GM23248 (cell line): Measurements from ENCODE around the gene WFS1. TPM values are rescaled to one million over a fixed set of nuclear protein-coding genes. Genes with fewer than 3 reads are reported as not detected.

Source experiments
- DNase-seq: peaks from one replicate; pipeline ENCODE4 v3.0.0-alpha.2; 2015
- H2AFZ ChIP-seq: fragments of 200-600 bp; sonication (generic); 2 replicates; pipeline ENCODE4 v1.6.1; 2016; ENCODE audit warnings: antibody characterized with exemption
- H3F3A ChIP-seq: fragments of 200-600 bp; sonication (generic); 2 replicates; pipeline ENCODE4 v1.6.1; 2016; ENCODE audit warnings: mild to moderate bottlenecking, antibody characterized with exemption, mixed run types; ENCODE audit not compliant: insufficient read depth
- H3K27ac ChIP-seq: fragments of 200-600 bp; sonication (generic); 2 replicates; pipeline ENCODE4 v1.5.1; 2016; ENCODE audit warnings: mild to moderate bottlenecking
- H3K27me3 ChIP-seq: fragments of 200-600 bp; sonication (generic); replicated peaks from 2 replicates; pipeline ENCODE4 v1.6.1; 2016; ENCODE audit warnings: mild to moderate bottlenecking; ENCODE audit not compliant: insufficient read depth
- H3K36me3 ChIP-seq: fragments of 200-600 bp; sonication (generic); 2 replicates; pipeline ENCODE4 v1.6.1; 2016; ENCODE audit warnings: low read depth, mild to moderate bottlenecking
- H3K4me1 ChIP-seq: fragments of 200-600 bp; sonication (generic); 2 replicates; pipeline ENCODE4 v1.6.1; 2016; ENCODE audit warnings: mild to moderate bottlenecking; ENCODE audit not compliant: insufficient read depth
- H3K4me2 ChIP-seq: fragments of 200-600 bp; sonication (generic); one replicate; pipeline ENCODE4 v1.6.1; 2016; ENCODE audit warnings: mild to moderate bottlenecking; ENCODE audit not compliant: unreplicated experiment
- H3K4me3 ChIP-seq: fragments of 200-600 bp; sonication (generic); 2 replicates; pipeline ENCODE4 v1.5.1; 2016; ENCODE audit warnings: mild to moderate bottlenecking
- H3K79me2 ChIP-seq: fragments of 200-600 bp; sonication (generic); 2 replicates; pipeline ENCODE4 v1.6.1; 2016; ENCODE audit warnings: mild to moderate bottlenecking; ENCODE audit not compliant: insufficient read depth
- H3K9ac ChIP-seq: fragments of 200-600 bp; sonication (generic); 2 replicates; pipeline ENCODE4 v1.6.1; 2016; ENCODE audit warnings: mild to moderate bottlenecking
- H3K9me2 ChIP-seq: fragments of 200-600 bp; sonication (generic); 2 replicates; pipeline ENCODE4 v1.6.1; 2016; ENCODE audit warnings: mixed run types, mild to moderate bottlenecking, moderate library complexity; ENCODE audit not compliant: insufficient read depth
- H3K9me3 ChIP-seq: fragments of 200-600 bp; sonication (generic); one replicate; pipeline ENCODE4 v1.6.1; 2017; ENCODE audit warnings: low read depth
- H4K20me1 ChIP-seq: fragments of 200-600 bp; sonication (generic); 2 replicates; pipeline ENCODE4 v1.6.0; 2016; ENCODE audit not compliant: insufficient read depth
- EZH2 ChIP-seq: fragments of 200-600 bp; sonication (generic); IDR thresholded peaks from 2 replicates; pipeline ENCODE4 v1.6.1; 2018; ENCODE audit warnings: antibody characterized with exemption, mild to moderate bottlenecking; ENCODE audit not compliant: insufficient read depth, poor library complexity, severe bottlenecking
- EZH2phosphoT487 ChIP-seq: fragments of 200-600 bp; sonication (generic); IDR thresholded peaks from 2 replicates; pipeline ENCODE4 v1.6.1; 2018; ENCODE audit warnings: antibody characterized with exemption, moderate library complexity, mild to moderate bottlenecking, low read depth; ENCODE audit not compliant: insufficient read depth
- WGBS, 2 experiments: methylation state at CpG; one replicate each; pipeline ENCODE4 v1.1.6; 2015 to 2017; ENCODE audit warnings: low lambda C conversion rate in 2 of 2, low coverage in 1 of 2; ENCODE audit errors: missing lambda C conversion rate in 2 of 2; 5-methylcytosine and 5-hydroxymethylcytosine counted together
- in situ Hi-C: fragments of 300-500 bp; cut with MboI; formaldehyde crosslinking; loops from 2 replicates; pipeline ENCODE4 v1.15.0; 2020
- polyA plus RNA-seq: library from polyadenylated mRNA; unstranded; fragments of >200 nt; fragmentation: Nextera tagmentation; extraction: Ambion mirVana; gene quantifications from 2 replicates; pipeline ENCODE4 v1.2.1, GENCODE V29; 2016
- total RNA-seq: library from RNA; depleted of rRNA; stranded (reverse); fragments of >200 nt; shearing (Covaris generic); gene quantifications from 2 replicates; pipeline ENCODE4 v1.2.3, GENCODE V29; 2014

The WFS1 gene
- total and polyA plus RNA-seq, 2 experiments from 2014 or later, result 24.2 to 24.4 TPM

GRCh38 chr4:6250984-6251295 lies 18.7 kb upstream of the WFS1 start:
- DNase-seq, result no peak
- Histone ChIP-seq H3K4me2 (no peak overlapping the region), H3K9me3 (no peaks in the 10 kb centered on the region), H3K9ac (no peak overlapping the region), H4K20me1 (no peaks in the 10 kb centered on the region), H3K79me2 (no peaks in the 10 kb centered on the region), H3K27me3 (peaks cover 41% of the 10 kb centered on the region), H3K4me1 (no peaks in the 10 kb centered on the region), H2AFZ (no peak overlapping the region), H3F3A (no peaks in the 10 kb centered on the region), H3K4me3 (no peak overlapping the region), H3K27ac (no peak overlapping the region), H3K36me3 (no peaks in the 10 kb centered on the region), H3K9me2 (no peaks in the 10 kb centered on the region)
- WGBS, 2 experiments, result 0 to 3% methylated on average over 1 of the region's 1 CpG
- no peak for TF ChIP-seq EZH2
- TF ChIP-seq EZH2phosphoT487, result no peak
- in situ Hi-C loops, result no loop called here

GRCh38 chr4:6251365-6251764 lies 18.3 kb upstream of the WFS1 start:
- in situ Hi-C loops, result no loop called here

GRCh38 chr4:6252051-6252450 lies 17.6 kb upstream of the WFS1 start:
- no peaks in the 10 kb centered on the region for H4K20me1 ChIP-seq
- H3F3A ChIP-seq, result no peaks in the 10 kb centered on the region
- no peak overlapping the region for H3K4me2 ChIP-seq
- no peaks in the 10 kb centered on the region for H3K36me3 ChIP-seq
- no peak overlapping the region for H3K4me3 ChIP-seq
- TF ChIP-seq EZH2phosphoT487 (no peak), EZH2 (no peak)
- H3K4me1 ChIP-seq, result no peaks in the 10 kb centered on the region
- no peak overlapping the region for H3K27ac ChIP-seq
- no peak overlapping the region for H2AFZ ChIP-seq
- H3K27me3 ChIP-seq, result peaks cover 35% of the 10 kb centered on the region
- DNase-seq, result no peak
- no peak overlapping the region for H3K9ac ChIP-seq
- no peaks in the 10 kb centered on the region for H3K9me3 ChIP-seq
- 49 to 53% methylated on average over 8 of the region's 8 CpGs for WGBS, 2 experiments
- in situ Hi-C loops, result no loop called here
- H3K79me2 ChIP-seq, result no peaks in the 10 kb centered on the region
- H3K9me2 ChIP-seq, result no peaks in the 10 kb centered on the region

More at GRCh38 chr4:6251365-6251764, 18.3 kb upstream of the WFS1 start:
- peaks cover 41% of the 10 kb centered on the region for H3K27me3 ChIP-seq
- H2AFZ ChIP-seq, result no peak overlapping the region
- H3K36me3 ChIP-seq, result no peaks in the 10 kb centered on the region
- no peaks in the 10 kb centered on the region for H3K4me1 ChIP-seq
- 75 to 79% methylated on average over 14 of the region's 14 CpGs for WGBS, 2 experiments
- TF ChIP-seq EZH2phosphoT487, result no peak
- TF ChIP-seq EZH2, result no peak
- H3K79me2 ChIP-seq, result no peaks in the 10 kb centered on the region
- no peak for DNase-seq
- no peak overlapping the region for H3K4me3 ChIP-seq
- H3K4me2 ChIP-seq, result no peak overlapping the region
- H3K9me2 ChIP-seq, result no peaks in the 10 kb centered on the region
- no peaks in the 10 kb centered on the region for H3F3A ChIP-seq
- no peaks in the 10 kb centered on the region for H3K9me3 ChIP-seq
- no peak overlapping the region for H3K27ac ChIP-seq
- no peaks in the 10 kb centered on the region for H4K20me1 ChIP-seq
- no peak overlapping the region for H3K9ac ChIP-seq

GRCh38 chr4:6253111-6253510 lies 16.5 kb upstream of the WFS1 start:
- 41 to 65% methylated on average over 5 to 6 of the region's 6 CpGs for WGBS, 2 experiments
- no peak overlapping the region for H3K9ac ChIP-seq
- peaks cover 25% of the 10 kb centered on the region for H3K27me3 ChIP-seq
- no peak overlapping the region for H3K4me3 ChIP-seq
- in situ Hi-C loops, result no loop called here
- H2AFZ ChIP-seq, result no peak overlapping the region
- no peak for TF ChIP-seq EZH2phosphoT487
- no peak for TF ChIP-seq EZH2
- H3F3A ChIP-seq, result no peaks in the 10 kb centered on the region
- H3K27ac ChIP-seq, result no peak overlapping the region
- no peaks in the 10 kb centered on the region for H3K79me2 ChIP-seq
- no peaks in the 10 kb centered on the region for H3K36me3 ChIP-seq
- no peaks in the 10 kb centered on the region for H3K4me1 ChIP-seq
- DNase-seq, result no peak
- no peaks in the 10 kb centered on the region for H4K20me1 ChIP-seq
- H3K4me2 ChIP-seq, result no peak overlapping the region
- no peaks in the 10 kb centered on the region for H3K9me2 ChIP-seq
- H3K9me3 ChIP-seq, result no peaks in the 10 kb centered on the region

GRCh38 chr4:6253961-6254360 lies 15.7 kb upstream of the WFS1 start:
- WGBS, 2 experiments, result 52 to 62% methylated on average over 14 of the region's 14 CpGs
- H3K9me2 ChIP-seq, result no peaks in the 10 kb centered on the region

More at GRCh38 chr4:6253961-6254360, 15.7 kb upstream of the WFS1 start:
- Histone ChIP-seq H3K27me3 (peaks cover 21% of the 10 kb centered on the region), H3K9me3 (no peaks in the 10 kb centered on the region), H3K4me2 (no peak overlapping the region), H3K9ac (no peak overlapping the region), H3F3A (no peaks in the 10 kb centered on the region), H3K79me2 (no peaks in the 10 kb centered on the region), H3K36me3 (no peaks in the 10 kb centered on the region), H2AFZ (no peak overlapping the region), H3K4me1 (no peaks in the 10 kb centered on the region), H3K27ac (no peak overlapping the region), H3K4me3 (no peak overlapping the region), H4K20me1 (no peaks in the 10 kb centered on the region)
- in situ Hi-C loops, result no loop called here
- DNase-seq, result no peak
- no peak for TF ChIP-seq EZH2phosphoT487
- TF ChIP-seq EZH2, result no peak
